Naive thymus-derived CD8-positive, alpha-beta T cell (primary cell): Measurements from ENCODE around the gene CDC42. TPM values are rescaled to one million over a fixed set of nuclear protein-coding genes. Genes with fewer than 3 reads are reported as not detected.
"Not testable (repeated sequence)": the region's sequence is repeated elsewhere in the genome, so short reads cannot be mapped to it uniquely, and the experiment has no call there.

ENCODE experiments used
- ATAC-seq, 2 donors: fragments of 150-1000 bp; cut with Tn5 transposase in 1 of 2; sonication (Bioruptor Pico), chemical (Tn5 transposase) in 1 of 2; 1 replicate in 1 of 2; 2 replicates in 1 of 2; pipeline ENCODE4 v1.10.0; 2021; ENCODE audit warnings: mild to moderate bottlenecking in 2 of 2, moderate library complexity in 2 of 2
- POLR2A ChIA-PET: fragments of 350-600 bp; sonication (Branson Sonifier 250); formaldehyde crosslinking; loops from one replicate; lab custom pipeline; 2021; ENCODE audit warnings: antibody characterized with exemption; lab: Charles Lee
- DNase-seq, 10 donors: peaks; one replicate each; pipeline versions ENCODE4 v3.0.0 to v3.0.0-alpha.2; 2020 to 2022
- H3K27ac Mint-ChIP-seq, 10 donors: one replicate each; pipeline ENCODE4 v1.8.0; 2020 to 2022; ENCODE audit warnings: mild to moderate bottlenecking in 10 of 10, mixed read lengths in 10 of 10, moderate library complexity in 4 of 10, inconsistent platforms in 1 of 10
- H3K27me3 Mint-ChIP-seq, 5 donors: one replicate each; pipeline ENCODE4 v1.8.0; 2021 to 2022; ENCODE audit warnings: mixed read lengths in 5 of 5
- H3K36me3 Mint-ChIP-seq, 3 donors: one replicate each; pipeline ENCODE4 v1.8.0; 2020 to 2022; ENCODE audit warnings: mixed read lengths in 3 of 3, mild to moderate bottlenecking in 2 of 3, inconsistent platforms in 1 of 3
- H3K4me1 Mint-ChIP-seq, 4 donors: one replicate each; pipeline ENCODE4 v1.8.0; 2021 to 2022; ENCODE audit warnings: mixed read lengths in 4 of 4
- H3K4me3 Mint-ChIP-seq, 10 donors: one replicate each; pipeline ENCODE4 v1.8.0; 2020 to 2022; ENCODE audit warnings: mild to moderate bottlenecking in 10 of 10, mixed read lengths in 10 of 10, moderate library complexity in 6 of 10, inconsistent platforms in 1 of 10
- H3K9me3 Mint-ChIP-seq, 9 donors: one replicate each; pipeline ENCODE4 v1.8.0; 2020 to 2022; ENCODE audit warnings: mixed read lengths in 9 of 9, mild to moderate bottlenecking in 3 of 9, inconsistent platforms in 1 of 9, moderate library complexity in 1 of 9
- polyA plus RNA-seq, 3 donors: library from polyadenylated mRNA; unstranded; fragments of 300-500 nt; fragmentation: Illumina TruSeq; gene quantifications; one replicate each; pipeline ENCODE4 v1.2.3, GENCODE V29; 2021
- total RNA-seq, 8 experiments: library from RNA in 2 of 8; stranded (reverse) in 2 of 8; gene quantifications; one replicate each; pipeline ENCODE4 v1.2.3 and lab custom pipeline; 2021 to 2026

Gene CDC42
- total and polyA plus RNA-seq, 5 experiments from 2014 or later, result 229 to 472 (median 239) TPM

DNA sequence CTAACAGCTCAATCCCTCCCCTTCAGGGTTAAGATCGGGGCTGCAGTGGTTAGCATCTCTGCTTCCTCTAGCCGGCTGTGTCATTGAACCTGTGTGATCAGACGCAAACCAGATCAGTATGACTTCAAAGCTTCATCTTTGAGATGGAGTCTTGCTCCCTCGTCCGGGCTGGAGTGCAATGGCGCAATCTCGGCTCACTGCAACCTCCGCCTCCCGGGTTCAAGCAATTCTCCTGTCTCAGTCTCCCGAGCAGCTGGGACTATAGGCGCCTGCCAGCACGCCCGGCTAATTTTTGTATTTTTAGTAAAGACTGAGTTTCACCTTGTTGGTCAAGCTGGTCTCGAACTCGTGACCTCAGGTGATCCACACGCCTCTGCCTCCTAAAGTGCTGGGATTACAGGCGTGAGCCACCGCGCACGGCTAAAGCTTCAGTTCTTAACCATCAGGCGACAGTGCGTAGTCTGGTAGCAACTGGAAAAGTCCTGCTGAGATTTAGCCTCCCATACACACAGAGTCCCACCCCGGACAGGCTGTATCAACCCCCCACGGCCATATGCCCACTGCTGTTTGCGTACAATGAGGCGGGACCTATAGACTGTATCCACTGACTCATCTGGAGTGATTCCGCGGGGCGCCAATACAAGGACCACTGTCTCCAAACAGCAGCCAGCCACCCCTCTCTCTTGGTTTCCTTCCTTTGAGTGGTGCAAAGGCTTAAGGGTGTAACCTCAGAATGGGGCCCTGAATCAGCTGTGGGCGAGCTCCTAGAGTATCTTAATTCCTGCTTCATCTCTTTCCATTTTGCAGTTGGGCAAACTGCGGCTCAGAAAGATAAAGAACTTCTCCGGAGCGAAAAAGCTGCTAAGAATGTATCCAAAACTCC is 27.8 kb upstream of the CDC42 start:
- H3K27ac Mint-ChIP-seq, result peak overlapping the region; percentile 97 to 100 (median 99)
- no peaks in the 10 kb centered on the region for H3K27me3 Mint-ChIP-seq
- peaks cover 14 to 64% (median 57%) of the 10 kb centered on the region in 4 donors for H3K4me1 Mint-ChIP-seq
- DNase-seq, result peak; percentile 63 to 94 (median 88)
- peak overlapping the region; percentile 89 to 99 (median 93) for H3K4me3 Mint-ChIP-seq
- POLR2A ChIA-PET, result interaction anchor here (0.5 to 13.0 kb wide), 25 partner anchors 12 to 1596 kb away, joined by 3 to 381 read pairs (median 4); partner anchors contain the start of genes CDC42, USP48 and ZBTB40
- peaks cover 0 to 5% (median 3%) of the 10 kb centered on the region in 3 donors for H3K36me3 Mint-ChIP-seq
- ATAC-seq, result peak; percentile 71 to 74
- no peaks in the 10 kb centered on the region for H3K9me3 Mint-ChIP-seq

DNA sequence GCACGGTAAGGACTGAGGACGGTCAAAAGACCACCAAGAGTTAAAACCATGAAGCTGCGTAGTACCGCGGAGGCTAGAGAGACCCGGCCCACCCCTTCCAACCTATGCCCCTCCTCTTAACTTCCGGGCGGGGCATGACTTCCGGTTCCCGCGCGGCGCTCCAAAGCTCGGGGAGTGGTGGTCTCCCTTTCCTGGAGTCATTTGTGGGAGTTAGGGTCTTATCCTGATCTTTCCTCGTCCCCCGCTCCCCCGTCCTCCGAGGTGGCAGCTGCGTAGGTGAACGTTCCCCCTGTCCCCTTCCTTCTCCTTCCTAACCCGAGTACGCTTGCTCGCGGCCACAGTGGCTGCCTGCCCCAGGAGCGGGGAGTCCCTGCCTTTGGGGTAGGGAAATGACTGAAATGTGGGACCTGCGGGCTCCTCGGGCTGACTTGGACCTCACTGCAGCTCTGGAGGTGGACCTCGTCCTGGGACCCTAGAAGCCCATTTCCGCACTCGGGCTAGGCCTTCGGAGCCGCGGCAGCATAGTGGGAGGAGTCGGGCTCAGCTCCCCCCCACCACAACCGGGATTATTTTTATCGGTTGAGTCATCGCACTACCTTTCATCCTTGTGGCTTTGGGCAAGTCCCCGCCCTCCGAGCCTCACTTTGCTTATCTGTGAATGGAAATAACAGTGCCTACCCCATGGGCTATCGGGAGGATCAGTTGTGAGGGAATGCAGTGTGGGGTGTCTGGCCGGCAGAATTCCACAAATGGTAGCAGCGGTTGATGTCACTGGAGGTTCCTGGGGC is 26.9 kb upstream of the CDC42 start:
- Mint-ChIP-seq H3K36me3 (peaks cover 0 to 5% (median 3%) of the 10 kb centered on the region in 3 donors), H3K9me3 (no peaks in the 10 kb centered on the region), H3K27ac (peak overlapping the region; percentile 97 to 100 (median 99)), H3K27me3 (no peaks in the 10 kb centered on the region), H3K4me3 (peak overlapping the region; percentile 89 to 99 (median 93)), H3K4me1 (peaks cover 17 to 71% (median 65%) of the 10 kb centered on the region in 4 donors)
- ATAC-seq (peak; percentile 65 to 74), DNase-seq (peak; percentile 72 to 96 (median 86))
- POLR2A ChIA-PET, result interaction anchor here (0.5 to 13.0 kb wide), 25 partner anchors 11 to 1595 kb away, joined by 3 to 381 read pairs (median 4); partner anchors contain the start of genes CDC42, USP48 and ZBTB40

DNA sequence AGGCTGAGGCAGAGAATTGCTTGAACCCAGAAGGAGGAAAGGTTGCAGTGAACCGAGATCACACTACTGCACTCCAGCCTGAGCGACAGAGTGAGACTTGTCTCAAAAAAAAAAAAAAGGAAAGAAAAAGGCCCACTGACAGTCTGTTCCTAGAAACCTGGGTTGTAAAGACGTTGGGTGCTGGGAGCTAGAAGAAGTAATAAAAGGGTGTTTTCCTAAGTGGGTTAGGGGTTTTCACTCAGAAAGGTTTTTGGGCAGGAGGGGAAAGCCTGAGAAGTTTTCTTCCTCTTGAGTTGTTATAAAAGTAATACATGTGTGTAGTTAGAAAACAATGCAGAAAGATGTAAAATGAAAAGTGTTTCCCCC is 25.6 kb upstream of the CDC42 start:
- Mint-ChIP-seq H3K27me3 (no peaks in the 10 kb centered on the region), H3K27ac (peak overlapping the region in 9 of 10 donors; percentile 97 to 100 (median 99)), H3K4me3 (peak overlapping the region in 9 of 10 donors; percentile 56 to 98 (median 91)), H3K9me3 (no peaks in the 10 kb centered on the region), H3K36me3 (peaks cover 0 to 5% (median 3%) of the 10 kb centered on the region in 3 donors), H3K4me1 (peaks cover 23 to 75% (median 73%) of the 10 kb centered on the region in 4 donors)
- no peak for DNase-seq
- no peak for ATAC-seq
- POLR2A ChIA-PET, result interaction anchor here (1.6 to 13.0 kb wide), 5 partner anchors 10 to 244 kb away, joined by 3 to 381 read pairs (median 38); partner anchors contain the start of genes CDC42 and USP48

DNA sequence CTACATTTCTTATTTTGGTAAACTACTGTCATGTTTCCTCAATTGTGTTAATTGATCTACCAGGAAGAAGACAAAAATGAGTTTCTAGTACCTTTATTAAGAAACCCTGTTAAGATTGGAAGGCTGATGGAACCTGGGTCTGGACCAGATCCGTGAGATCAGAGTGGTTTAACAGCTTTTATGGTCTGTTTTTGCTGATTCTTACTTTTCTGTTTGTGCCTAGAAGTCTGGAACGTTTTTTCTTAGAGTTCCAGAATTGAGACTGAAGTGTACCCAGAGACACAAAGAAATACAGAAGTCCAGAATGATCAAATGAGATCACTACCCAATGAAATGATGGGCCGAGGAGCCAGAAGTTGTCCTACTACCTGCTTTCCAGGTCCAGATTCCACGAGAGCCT is 22.5 kb upstream of the CDC42 start:
- no peaks in the 10 kb centered on the region for H3K27me3 Mint-ChIP-seq
- peaks cover 19 to 69% (median 56%) of the 10 kb centered on the region in 4 donors for H3K4me1 Mint-ChIP-seq
- DNase-seq, result no peak
- peak overlapping the region; percentile 9 to 95 (median 72) for H3K27ac Mint-ChIP-seq
- ATAC-seq, result no peak
- no peaks in the 10 kb centered on the region for H3K9me3 Mint-ChIP-seq
- POLR2A ChIA-PET, result interaction anchor here (0.9 to 13.0 kb wide), 3 partner anchors 7 to 71 kb away, joined by 6 to 381 read pairs (median 261); partner anchors contain the start of gene CDC42
- H3K4me3 Mint-ChIP-seq, result peak overlapping the region in 4 of 10 donors; percentile 2 to 12 (median 9)
- H3K36me3 Mint-ChIP-seq, result peaks cover 0 to 9% (median 3%) of the 10 kb centered on the region in 3 donors

DNA sequence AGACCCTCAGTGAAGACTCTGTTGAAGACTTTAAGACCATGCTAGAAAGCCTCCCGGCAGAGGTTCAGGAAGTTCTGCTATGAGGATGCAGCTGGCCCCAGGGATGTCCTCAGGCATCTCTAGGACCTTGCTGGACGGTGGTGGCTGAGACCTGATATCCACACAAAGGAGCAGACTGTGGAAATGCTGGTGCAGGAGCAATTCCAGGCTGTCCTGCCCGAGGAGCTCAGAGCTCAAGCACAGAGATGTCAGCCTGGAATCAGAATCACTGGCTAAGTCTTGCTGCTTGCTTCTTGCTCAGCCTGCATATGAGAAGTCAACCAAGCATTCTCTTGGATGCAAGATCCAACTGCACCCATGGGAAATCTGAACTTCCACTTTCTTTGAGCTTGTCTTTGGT is 22.0 kb upstream of the CDC42 start:
- Mint-ChIP-seq H3K36me3 (peaks cover 0 to 9% (median 3%) of the 10 kb centered on the region in 3 donors), H3K9me3 (no peaks in the 10 kb centered on the region), H3K4me1 (peaks cover 19 to 73% (median 56%) of the 10 kb centered on the region in 4 donors), H3K4me3 (peak overlapping the region in 2 of 10 donors; percentile 2 to 12), H3K27ac (peak overlapping the region; percentile 9 to 95 (median 72)), H3K27me3 (no peaks in the 10 kb centered on the region)
- no peak for ATAC-seq
- POLR2A ChIA-PET, result interaction anchor here (0.9 to 13.0 kb wide), 4 partner anchors 6 to 70 kb away, joined by 3 to 381 read pairs (median 134); partner anchors contain the start of gene CDC42
- DNase-seq, result no peak

DNA sequence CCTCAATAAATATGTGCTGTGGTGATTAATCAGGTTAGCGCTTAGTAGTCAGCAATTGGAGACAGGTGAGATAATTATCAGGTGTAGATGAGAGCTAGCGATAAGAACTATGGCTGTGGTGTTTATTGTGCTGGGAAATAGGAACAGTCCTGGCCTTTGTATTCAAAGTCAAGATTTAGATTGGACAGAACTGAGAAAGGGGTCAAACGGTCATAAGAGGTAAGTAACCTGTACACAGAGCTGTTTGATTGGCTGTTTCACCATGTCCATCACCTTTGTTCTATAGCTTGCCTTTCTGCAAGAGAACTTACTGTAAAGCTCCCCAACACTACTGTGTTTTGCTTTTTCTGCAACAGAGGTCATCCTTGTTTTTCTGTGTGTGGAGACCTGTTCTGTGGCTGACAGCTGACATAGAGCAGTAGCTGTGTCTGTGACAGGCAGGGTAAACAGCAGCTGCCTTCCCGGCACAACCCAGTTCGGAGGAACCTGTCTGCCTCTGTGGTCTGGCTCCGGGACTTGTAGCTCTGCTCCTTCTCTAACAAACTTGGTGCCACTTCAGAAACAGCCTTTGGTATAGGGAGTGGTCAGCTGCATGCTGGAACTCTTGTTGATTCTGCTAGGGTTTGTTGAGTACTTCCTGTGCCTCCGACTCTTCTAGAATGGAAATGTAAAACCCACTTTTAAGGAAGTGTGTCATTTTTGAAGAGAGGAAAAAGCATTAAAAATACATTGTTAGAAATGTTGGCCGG is 21.1 kb upstream of the CDC42 start:
- Mint-ChIP-seq H3K9me3 (no peaks in the 10 kb centered on the region), H3K27ac (peak overlapping the region; percentile 75 to 96 (median 92)), H3K36me3 (peaks cover 0 to 9% (median 3%) of the 10 kb centered on the region in 3 donors), H3K27me3 (no peaks in the 10 kb centered on the region), H3K4me1 (peaks cover 15 to 67% (median 48%) of the 10 kb centered on the region in 4 donors), H3K4me3 (peak overlapping the region; percentile 8 to 82 (median 72))
- POLR2A ChIA-PET, result interaction anchor here (0.9 to 13.0 kb wide), 5 partner anchors 5 to 59 kb away, joined by 3 to 381 read pairs (median 4); partner anchors contain the start of gene CDC42
- peak in 5 of 10 donors; percentile 32 to 65 (median 38) for DNase-seq
- peak; percentile 90 to 92 for ATAC-seq

DNA sequence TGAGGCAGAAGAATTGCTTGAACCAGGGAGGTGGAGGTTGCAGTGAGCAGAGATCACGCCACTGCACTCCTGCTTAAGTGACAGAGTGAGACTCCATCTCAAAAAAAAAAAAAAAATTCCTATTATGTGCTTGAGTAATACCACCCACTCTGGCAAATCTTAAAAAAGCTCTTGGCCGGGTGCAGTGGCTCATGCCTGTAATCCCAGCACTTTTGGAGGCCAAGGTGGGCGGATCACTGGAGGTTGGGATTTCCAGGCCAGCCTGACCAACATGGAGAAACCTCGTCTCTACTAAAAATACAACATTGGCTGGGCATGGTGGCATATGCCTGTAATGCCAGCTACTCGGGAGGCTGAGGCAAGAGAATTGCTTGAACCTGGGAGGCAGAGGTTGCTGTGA is 17.7 kb upstream of the CDC42 start:
- Mint-ChIP-seq H3K27ac (peak overlapping the region in 1 of 10 donors; percentile 57), H3K4me1 (peaks cover 15 to 64% (median 52%) of the 10 kb centered on the region in 4 donors)
- H3K36me3 Mint-ChIP-seq, DNase-seq, H3K9me3 Mint-ChIP-seq, H3K27me3 Mint-ChIP-seq, H3K4me3 Mint-ChIP-seq, ATAC-seq: not testable (repeated sequence)
- POLR2A ChIA-PET, result interaction anchor here (0.7 to 11.8 kb wide), 4 partner anchors 8 to 430 kb away, joined by 3 to 297 read pairs (median 133); partner anchors contain the start of gene CDC42

DNA sequence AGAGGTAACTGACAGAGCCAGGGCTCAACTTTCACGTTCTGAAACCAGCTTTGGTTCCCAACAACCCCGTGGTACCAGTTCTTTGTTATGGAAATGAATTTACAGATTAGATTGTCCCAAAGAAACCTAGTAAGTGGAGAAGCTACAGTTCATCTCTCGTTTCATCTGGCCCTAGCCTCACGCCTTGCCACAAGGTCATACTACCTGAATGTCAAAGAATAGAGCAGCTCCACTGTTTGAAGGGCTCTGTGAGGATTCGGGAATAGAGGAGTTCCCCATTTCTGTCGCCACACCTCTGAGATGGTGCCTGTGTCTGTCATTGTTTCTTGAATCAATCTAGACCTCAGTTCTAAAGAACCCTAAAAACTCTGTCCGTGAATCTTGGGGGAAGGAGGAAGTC is 15.0 kb upstream of the CDC42 start:
- DNase-seq (no peak), ATAC-seq (no peak)
- Mint-ChIP-seq H3K27me3 (no peaks in the 10 kb centered on the region), H3K36me3 (peaks cover 0 to 4% (median 0%) of the 10 kb centered on the region in 3 donors), H3K4me3 (peak overlapping the region in 4 of 10 donors; percentile 16 to 86 (median 50)), H3K27ac (peak overlapping the region; percentile 89 to 100 (median 96)), H3K4me1 (peaks cover 15 to 64% (median 48%) of the 10 kb centered on the region in 4 donors), H3K9me3 (no peaks in the 10 kb centered on the region)
- POLR2A ChIA-PET, result interaction anchor here (0.5 to 11.8 kb wide), 4 partner anchors 11 to 249 kb away, joined by 3 to 297 read pairs (median 133); partner anchors contain the start of gene CDC42

DNA sequence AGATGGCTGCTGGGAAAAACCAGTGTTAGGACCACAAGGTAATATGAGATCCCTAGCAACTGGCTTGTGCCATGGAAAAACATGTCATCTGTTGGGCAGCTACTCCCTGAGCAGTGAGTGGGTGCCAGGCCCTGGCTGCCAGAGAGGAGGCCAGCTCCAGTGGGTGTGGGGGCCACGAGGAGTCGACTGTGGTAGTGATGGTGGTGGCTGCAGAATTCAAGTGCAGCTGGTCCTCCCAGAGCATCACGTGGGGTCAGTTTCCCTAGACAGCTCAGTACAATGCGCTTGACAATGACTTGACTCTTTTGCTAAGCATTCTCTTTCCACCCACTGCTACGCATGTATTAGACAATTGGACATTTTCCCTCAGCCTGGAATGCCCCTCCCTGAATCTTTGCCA is 14.5 kb upstream of the CDC42 start:
- H3K27ac Mint-ChIP-seq, result peak overlapping the region; percentile 92 to 100 (median 96)
- peaks cover 19 to 65% (median 51%) of the 10 kb centered on the region in 4 donors for H3K4me1 Mint-ChIP-seq
- no peak for ATAC-seq
- no peaks in the 10 kb centered on the region for H3K36me3 Mint-ChIP-seq
- POLR2A ChIA-PET, result interaction anchor here (0.5 to 11.8 kb wide), 7 partner anchors 11 to 255 kb away, joined by 3 to 297 read pairs (median 5); partner anchors contain the start of genes CDC42 and USP48
- no peak for DNase-seq
- H3K27me3 Mint-ChIP-seq, result no peaks in the 10 kb centered on the region
- no peaks in the 10 kb centered on the region for H3K9me3 Mint-ChIP-seq
- peak overlapping the region in 8 of 10 donors; percentile 27 to 86 (median 70) for H3K4me3 Mint-ChIP-seq

DNA sequence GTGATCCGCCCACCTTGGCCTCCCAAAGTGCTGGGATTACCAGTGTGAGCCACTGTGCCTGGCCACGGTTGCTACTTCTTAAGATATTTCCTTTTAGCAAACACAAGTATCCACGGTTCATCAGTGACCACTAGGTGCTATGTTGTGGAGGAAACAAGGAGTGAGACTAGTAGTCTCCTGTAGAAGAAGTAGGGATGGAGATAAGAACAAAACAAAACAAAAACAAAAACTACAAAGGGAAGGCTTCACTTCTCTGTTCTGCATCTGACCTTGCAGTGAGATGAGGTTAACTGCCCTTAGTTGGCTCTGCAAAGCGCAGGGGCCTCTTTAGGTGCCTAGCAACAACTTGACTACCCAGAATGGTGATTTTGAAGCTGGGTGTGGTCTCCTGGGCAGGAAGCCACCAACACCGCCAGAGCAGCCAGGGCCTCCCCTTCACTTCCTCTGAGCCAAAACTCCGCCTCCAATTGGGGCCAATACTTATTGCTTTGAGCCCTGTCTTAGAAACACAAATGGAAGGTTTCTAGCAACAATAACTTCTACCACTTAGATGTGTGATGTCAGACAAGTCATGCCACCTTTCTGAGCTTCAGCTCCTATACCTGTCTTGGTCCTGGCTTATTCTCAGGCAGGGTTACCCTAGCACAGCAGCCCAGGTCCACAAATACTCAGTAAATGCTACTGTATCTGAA is 12.8 kb upstream of the CDC42 start:
- H3K4me1 Mint-ChIP-seq, result peaks cover 25 to 69% (median 61%) of the 10 kb centered on the region in 4 donors
- H3K36me3 Mint-ChIP-seq, result no peaks in the 10 kb centered on the region
- ATAC-seq (peak; percentile 91 to 93), DNase-seq (peak; percentile 72 to 98 (median 93))
- no peaks in the 10 kb centered on the region for H3K9me3 Mint-ChIP-seq
- H3K27ac Mint-ChIP-seq, result peak overlapping the region; percentile 92 to 100 (median 99)
- H3K27me3 Mint-ChIP-seq, result no peaks in the 10 kb centered on the region
- POLR2A ChIA-PET, result interaction anchor here (0.7 to 11.8 kb wide), 9 partner anchors 13 to 257 kb away, joined by 3 to 297 read pairs (median 5); partner anchors contain the start of genes CDC42 and USP48
- peak overlapping the region; percentile 68 to 86 (median 78) for H3K4me3 Mint-ChIP-seq
